Neuronal stem cell (in vitro differentiated cells): Measurements from ENCODE around the gene SAA1.

Experiments
- DNase-seq: peaks from one replicate; pipeline ENCODE4 v3.0.0-alpha.2; 2013; ENCODE audit warnings: low spot score
- H2AFZ ChIP-seq: one replicate; pipeline ENCODE4 v1.6.1; 2013; ENCODE audit warnings: mild to moderate bottlenecking, low read length, inconsistent platforms
- H2AK5ac ChIP-seq: 2 replicates; pipeline ENCODE4 v1.6.1; 2013; ENCODE audit warnings: low read depth, mild to moderate bottlenecking, inconsistent platforms, low read length, moderate library complexity, mixed read lengths
- H2BK120ac ChIP-seq: 2 replicates; pipeline ENCODE4 v1.6.1; 2013; ENCODE audit warnings: low read depth, mild to moderate bottlenecking, inconsistent platforms, low read length, moderate library complexity, mixed read lengths
- H2BK12ac ChIP-seq: one replicate; pipeline ENCODE4 v1.6.1; 2013; ENCODE audit warnings: low read length, inconsistent platforms
- H2BK15ac ChIP-seq: 2 replicates; pipeline ENCODE4 v1.6.1; 2013; ENCODE audit warnings: mild to moderate bottlenecking, low read length, inconsistent platforms, mixed read lengths
- H2BK5ac ChIP-seq: one replicate; pipeline ENCODE4 v1.6.1; 2013; ENCODE audit warnings: inconsistent platforms, mild to moderate bottlenecking, low read length, moderate library complexity
- H3K14ac ChIP-seq: one replicate; pipeline ENCODE4 v1.6.1; 2013; ENCODE audit warnings: low read length, inconsistent platforms
- H3K18ac ChIP-seq: 2 replicates; pipeline ENCODE4 v1.6.1; 2013; ENCODE audit warnings: low read length, inconsistent platforms
- H3K23ac ChIP-seq: 2 replicates; pipeline ENCODE4 v1.6.1; 2013; ENCODE audit warnings: low read depth, mild to moderate bottlenecking, mixed read lengths, low read length, inconsistent platforms; ENCODE audit not compliant: poor library complexity
- H3K27ac ChIP-seq: replicated peaks from 3 replicates; pipeline ENCODE4 v1.5.1; 2013; ENCODE audit warnings: low read length, inconsistent platforms
- H3K27me3 ChIP-seq, 3 experiments: 2 replicates each; pipeline ENCODE4 v1.6.1; 2013; ENCODE audit warnings: low read length in 3 of 3, mild to moderate bottlenecking in 2 of 3, inconsistent platforms in 1 of 3, low read depth in 1 of 3, mixed read lengths in 1 of 3, moderate library complexity in 1 of 3; ENCODE audit not compliant: control insufficient read depth in 3 of 3, insufficient read depth in 3 of 3
- H3K36me3 ChIP-seq, 2 donors: replicated peaks in 1 of 2; 2 replicates each; pipeline ENCODE4 v1.6.1; 2013; ENCODE audit warnings: low read length in 2 of 2; ENCODE audit not compliant: control insufficient read depth in 2 of 2, insufficient read depth in 2 of 2
- H3K4ac ChIP-seq: 2 replicates; pipeline ENCODE4 v1.6.1; 2013; ENCODE audit warnings: inconsistent platforms, mild to moderate bottlenecking, low read length, moderate library complexity
- H3K4me1 ChIP-seq, 2 donors: 1 replicate in 1 of 2; 2 replicates in 1 of 2; pipeline ENCODE4 v1.6.1; 2013; ENCODE audit warnings: low read length in 2 of 2, low read depth in 1 of 2; ENCODE audit not compliant: control insufficient read depth in 2 of 2, insufficient read depth in 1 of 2
- H3K4me2 ChIP-seq: one replicate; pipeline ENCODE4 v1.6.1; 2013; ENCODE audit warnings: mild to moderate bottlenecking, low read length, inconsistent platforms; ENCODE audit not compliant: insufficient read depth, poor library complexity, severe bottlenecking
- H3K4me3 ChIP-seq, 2 donors: 2 replicates each; pipeline ENCODE4 v1.5.1; 2013; ENCODE audit warnings: low read length in 2 of 2, mild to moderate bottlenecking in 2 of 2, inconsistent platforms in 1 of 2, moderate library complexity in 1 of 2
- H3K79me1 ChIP-seq: one replicate; pipeline ENCODE4 v1.6.1; 2013; ENCODE audit warnings: low read depth, mild to moderate bottlenecking, inconsistent platforms, low read length, moderate library complexity
- H3K9ac ChIP-seq: one replicate; pipeline ENCODE4 v1.6.1; 2013; ENCODE audit warnings: mild to moderate bottlenecking, low read depth, low read length, inconsistent platforms; ENCODE audit not compliant: poor library complexity
- H3K9me3 ChIP-seq, 2 donors: replicated peaks in 1 of 2; 2 replicates each; pipeline versions ENCODE3 to v1.6.1; 2013; ENCODE audit warnings: low read length in 2 of 2, mild to moderate bottlenecking in 2 of 2, inconsistent platforms in 1 of 2, low read depth in 1 of 2, mixed read lengths in 1 of 2, moderate library complexity in 1 of 2; ENCODE audit not compliant: control insufficient read depth in 2 of 2, insufficient read depth in 1 of 2
- H4K8ac ChIP-seq: one replicate; pipeline ENCODE4 v1.6.1; 2013; ENCODE audit warnings: low read depth, mild to moderate bottlenecking, inconsistent platforms, low read length, moderate library complexity
- H4K91ac ChIP-seq: one replicate; pipeline ENCODE4 v1.6.1; 2013; ENCODE audit warnings: low read length, low read depth, mild to moderate bottlenecking, inconsistent platforms; ENCODE audit not compliant: poor library complexity
- WGBS, 2 donors: extraction: QIAGEN DNeasy Blood & Tissue Kit; methylation state at CpG; one replicate each; pipeline ENCODE4 v1.1.7; 2013; ENCODE audit warnings: missing lambda C conversion rate in 2 of 2, mixed read lengths in 1 of 2; ENCODE audit not compliant: insufficient read length in 2 of 2, insufficient replicate concordance in 1 of 2; ENCODE audit errors: extremely low coverage in 2 of 2; 5-methylcytosine and 5-hydroxymethylcytosine counted together

The SAA1 gene

DNA sequence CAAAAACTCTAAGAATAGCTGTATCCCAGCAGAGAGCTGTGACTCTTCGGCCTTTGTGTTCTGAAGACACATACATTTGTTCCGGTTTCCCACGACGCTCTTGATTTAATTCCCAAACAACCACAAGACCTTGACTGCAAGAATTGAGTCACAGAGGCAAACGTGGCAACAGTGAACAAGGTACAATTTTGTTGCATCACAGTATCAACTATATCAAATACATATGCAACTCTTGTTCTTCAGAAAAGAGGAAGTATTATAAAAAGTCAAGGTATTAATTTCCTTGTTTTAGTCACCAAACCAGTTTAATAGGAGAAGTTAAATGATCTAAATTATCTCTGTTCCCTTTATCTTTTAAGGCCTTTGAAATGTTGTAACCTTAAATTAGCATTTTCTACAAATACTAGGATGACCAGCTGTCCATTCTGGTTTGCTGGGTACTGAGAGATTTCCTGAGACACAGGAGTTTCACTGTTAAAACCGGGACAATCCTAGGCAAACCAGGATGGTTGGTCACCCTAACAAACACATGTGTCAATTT lies 44.8 kb downstream of the SAA1 start:
- peaks cover 11 to 73% of the 10 kb centered on the region in 2 donors for H3K36me3 ChIP-seq
- H3K4me2 ChIP-seq, result no peak overlapping the region
- no peak overlapping the region for H2BK15ac ChIP-seq
- no peaks in the 10 kb centered on the region for H3K27me3 ChIP-seq
- H3K4me3 ChIP-seq, result no peak overlapping the region
- H2BK12ac ChIP-seq, result no peak overlapping the region
- H2BK5ac ChIP-seq, result no peak overlapping the region
- peaks cover 0 to 8% of the 10 kb centered on the region in 2 donors for H3K4me1 ChIP-seq
- H2BK120ac ChIP-seq, result no peak overlapping the region
- no peak overlapping the region for H4K8ac ChIP-seq
- H3K9me3 ChIP-seq, result no peaks in the 10 kb centered on the region
- H3K4ac ChIP-seq, result no peak overlapping the region
- H3K9ac ChIP-seq, result no peak overlapping the region
- no peak overlapping the region for H3K27ac ChIP-seq
- no peak overlapping the region for H2AFZ ChIP-seq
- no peak overlapping the region for H3K18ac ChIP-seq
- DNase-seq, result no peak
- H3K79me1 ChIP-seq, result peaks cover under 1% of the 10 kb centered on the region
- no peak overlapping the region for H4K91ac ChIP-seq
- H2AK5ac ChIP-seq, result no peak overlapping the region
- H3K23ac ChIP-seq, result no peak overlapping the region
- WGBS, 2 donors, result no CpG with 5 or more reads among the region's 6 CpGs
- H3K14ac ChIP-seq, result no peak overlapping the region

DNA sequence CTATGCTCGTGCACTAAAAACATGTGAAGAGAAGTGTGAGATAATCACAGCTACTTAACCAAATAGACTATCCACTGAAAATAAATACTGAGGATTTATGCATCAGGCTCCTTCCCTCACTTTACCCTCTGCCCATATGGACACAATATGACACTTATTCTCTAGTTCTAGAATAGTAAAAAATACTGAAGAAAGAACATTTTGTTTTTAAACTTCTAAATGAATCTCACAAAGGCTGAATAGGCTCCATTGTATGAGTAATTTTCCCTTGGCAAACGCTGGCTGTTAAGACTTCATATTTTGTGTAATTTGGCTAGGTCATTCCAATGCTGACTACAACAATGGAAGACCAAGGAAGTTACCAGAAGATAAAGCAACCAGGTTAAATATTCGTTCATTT lies 45.9 kb downstream of the SAA1 start:
- no peak overlapping the region for H2AK5ac ChIP-seq
- H3K9me3 ChIP-seq, result no peaks in the 10 kb centered on the region
- no peak overlapping the region for H3K4me2 ChIP-seq
- no peak overlapping the region for H2AFZ ChIP-seq
- H2BK5ac ChIP-seq, result no peak overlapping the region
- H3K27ac ChIP-seq, result no peak overlapping the region
- H2BK15ac ChIP-seq, result no peak overlapping the region
- H3K4ac ChIP-seq, result no peak overlapping the region
- H3K36me3 ChIP-seq, result peaks cover 10 to 70% of the 10 kb centered on the region in 2 donors
- H3K9ac ChIP-seq, result no peak overlapping the region
- H4K8ac ChIP-seq, result no peak overlapping the region
- H4K91ac ChIP-seq, result no peak overlapping the region
- no peak overlapping the region for H3K18ac ChIP-seq
- no peak overlapping the region for H3K23ac ChIP-seq
- H3K27me3 ChIP-seq, result no peaks in the 10 kb centered on the region
- H2BK12ac ChIP-seq, result no peak overlapping the region
- H2BK120ac ChIP-seq, result no peak overlapping the region
- no peak for DNase-seq
- peaks cover 3% of the 10 kb centered on the region for H3K79me1 ChIP-seq
- no peak overlapping the region for H3K4me3 ChIP-seq
- peaks cover 0 to 8% of the 10 kb centered on the region in 2 donors for H3K4me1 ChIP-seq
- no peak overlapping the region for H3K14ac ChIP-seq
- no CpG with 5 or more reads among the region's 3 CpGs for WGBS, 2 donors

GRCh38 chr11:18312663-18313420 lies 46.8 kb downstream of the SAA1 start:
- DNase-seq, result no peak
- Histone ChIP-seq H3K23ac (no peak overlapping the region), H3K18ac (no peak overlapping the region), H3K9me3 (no peaks in the 10 kb centered on the region), H3K79me1 (peaks cover 3% of the 10 kb centered on the region), H2BK12ac (no peak overlapping the region), H2BK5ac (no peak overlapping the region), H3K9ac (no peak overlapping the region), H3K27me3 (no peaks in the 10 kb centered on the region), H4K8ac (no peak overlapping the region), H2BK15ac (no peak overlapping the region), H2AK5ac (no peak overlapping the region), H3K4me1 (peaks cover 0 to 8% of the 10 kb centered on the region in 2 donors), H3K27ac (no peak overlapping the region), H2AFZ (no peak overlapping the region), H3K4ac (no peak overlapping the region), H3K36me3 (peaks cover 10 to 67% of the 10 kb centered on the region in 2 donors), H3K14ac (no peak overlapping the region), H3K4me3 (no peak overlapping the region), H4K91ac (no peak overlapping the region), H2BK120ac (no peak overlapping the region), H3K4me2 (no peak overlapping the region)
- WGBS, 2 donors, result no CpG with 5 or more reads among the region's 2 CpGs

DNA sequence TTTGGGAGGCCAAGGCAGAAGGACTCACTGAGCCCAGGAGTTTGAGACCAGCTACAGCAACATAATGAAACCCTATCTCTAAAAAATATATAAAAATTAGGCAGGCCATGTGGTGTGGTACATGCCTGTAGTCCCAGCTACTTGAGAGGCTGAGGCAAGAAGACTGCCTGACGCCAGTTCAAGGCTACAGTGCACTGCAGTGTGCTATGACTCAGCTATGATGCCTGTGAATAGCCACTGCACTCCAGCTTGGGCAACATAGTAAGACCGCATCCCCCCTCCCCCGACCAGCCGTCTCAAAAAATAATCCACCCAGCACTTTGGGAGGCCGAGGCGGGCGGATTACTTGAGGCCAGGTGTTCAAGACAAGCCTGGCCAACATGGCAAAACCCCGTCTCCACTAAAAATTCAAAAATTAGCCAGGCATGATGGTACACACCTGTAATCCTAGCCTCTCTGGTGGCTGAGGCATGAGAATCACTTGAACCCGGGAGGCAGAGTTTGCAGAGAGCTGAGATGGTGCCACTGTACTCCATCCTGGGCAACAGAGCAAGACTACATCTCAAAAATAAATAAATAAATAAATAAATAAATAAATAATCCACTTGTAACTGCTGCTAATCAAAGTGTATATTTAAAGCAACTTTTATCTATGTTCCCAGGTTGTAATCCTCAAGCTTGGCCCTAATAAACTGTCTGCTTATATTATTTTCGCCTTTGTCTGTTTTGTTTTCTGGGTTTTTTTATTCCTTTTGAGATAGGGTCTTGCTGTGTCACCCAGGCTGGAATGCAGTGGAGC lies 48.1 kb downstream of the SAA1 start:
- no peak overlapping the region for H2AFZ ChIP-seq
- no peak overlapping the region for H3K14ac ChIP-seq
- WGBS, 2 donors, result no CpG with 5 or more reads among the region's 10 CpGs
- H3K27me3 ChIP-seq, result no peaks in the 10 kb centered on the region
- H3K4me2 ChIP-seq, result no peak overlapping the region
- no peak overlapping the region for H3K18ac ChIP-seq
- H3K9ac ChIP-seq, result no peak overlapping the region
- H2BK120ac ChIP-seq, result no peak overlapping the region
- peaks cover 6 to 56% of the 10 kb centered on the region in 2 donors for H3K36me3 ChIP-seq
- H2BK12ac ChIP-seq, result no peak overlapping the region
- no peak overlapping the region for H3K27ac ChIP-seq
- H3K4me3 ChIP-seq, result no peak overlapping the region
- no peak for DNase-seq
- peaks cover 0 to 8% of the 10 kb centered on the region in 2 donors for H3K4me1 ChIP-seq
- H2AK5ac ChIP-seq, result no peak overlapping the region
- no peak overlapping the region for H4K8ac ChIP-seq
- H2BK5ac ChIP-seq, result no peak overlapping the region
- no peak overlapping the region for H4K91ac ChIP-seq
- no peaks in the 10 kb centered on the region for H3K9me3 ChIP-seq
- H2BK15ac ChIP-seq, result no peak overlapping the region
- peaks cover 3% of the 10 kb centered on the region for H3K79me1 ChIP-seq
- H3K23ac ChIP-seq, result no peak overlapping the region
- no peak overlapping the region for H3K4ac ChIP-seq
